ENCODE results near the gene TVP23A. TPM values are rescaled to one million over a fixed set of nuclear protein-coding genes. Genes with fewer than 3 reads are reported as not detected.
"Not testable (repeated sequence)": the region's sequence is repeated elsewhere in the genome, so short reads cannot be mapped to it uniquely, and the experiment has no call there.

Gene TVP23A
- total RNA-seq, 1 experiment from 2014 or later = not detected

DNA sequence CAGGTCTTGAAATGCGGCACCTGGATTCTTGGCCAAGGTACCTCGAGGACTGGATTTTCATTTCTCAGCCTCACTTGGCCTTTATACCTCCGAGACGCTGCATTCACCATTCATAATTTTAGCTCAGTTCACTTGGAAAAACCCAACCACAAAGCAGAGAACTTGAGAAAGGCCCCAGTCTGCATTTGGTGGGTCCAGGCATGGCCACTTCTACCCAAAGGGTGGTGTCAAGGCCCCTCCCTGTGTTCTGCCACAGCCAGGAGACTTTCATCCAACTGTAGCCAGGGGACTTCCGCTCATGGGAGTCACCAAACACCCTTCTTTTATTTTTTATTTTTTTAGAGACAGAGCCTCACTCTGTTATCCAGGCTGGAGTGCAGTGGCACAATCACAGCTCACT lies 14.7 kb upstream of the TVP23A start:
- Histone ChIP-seq H4K20me1 (ENCODE audit: low read length) (no peaks in the 10 kb centered on the region), H3K9me3 (ENCODE audit: low read length) (no peaks in the 10 kb centered on the region), H3K27me3 (ENCODE audit: low read length) (peaks cover 12% of the 10 kb centered on the region), H3K9me2 (replicated peaks; ENCODE audit: low read length) (no peaks in the 10 kb centered on the region), H3K4me1 (ENCODE audit: insufficient read depth, low read length) (peaks cover 10% of the 10 kb centered on the region), H3K27ac (ENCODE audit: low read length) (no peak overlapping the region), H3K79me2 (ENCODE audit: low read length) (no peaks in the 10 kb centered on the region), H3K9ac (ENCODE audit: low read length) (no peak overlapping the region), H3K36me3 (ENCODE audit: low read depth, low read length) (no peaks in the 10 kb centered on the region), H3K4me2 (ENCODE audit: low read length) (no peak overlapping the region), H3K4me3 (ENCODE audit: low read length) (no peak overlapping the region), H3F3A (ENCODE audit: low read length, unreplicated experiment) (no peaks in the 10 kb centered on the region), H2AFZ (ENCODE audit: low read length) (no peak overlapping the region)
- intact Hi-C loops (cut with micrococcal nuclease) = no loop called here
- DNase-seq (no peak), ATAC-seq (no peak)
- BruUV-seq (replicated peaks) = no TSS peak
- TF ChIP-seq EZH2phosphoT487 (IDR thresholded peaks at IDR 0.05; ENCODE audit: borderline replicate concordance, low read length) = no peak
- POLR2A ChIA-PET (ENCODE audit: unreplicated experiment) = no interaction called here
- CTCF ChIA-PET = no interaction called here

DNA sequence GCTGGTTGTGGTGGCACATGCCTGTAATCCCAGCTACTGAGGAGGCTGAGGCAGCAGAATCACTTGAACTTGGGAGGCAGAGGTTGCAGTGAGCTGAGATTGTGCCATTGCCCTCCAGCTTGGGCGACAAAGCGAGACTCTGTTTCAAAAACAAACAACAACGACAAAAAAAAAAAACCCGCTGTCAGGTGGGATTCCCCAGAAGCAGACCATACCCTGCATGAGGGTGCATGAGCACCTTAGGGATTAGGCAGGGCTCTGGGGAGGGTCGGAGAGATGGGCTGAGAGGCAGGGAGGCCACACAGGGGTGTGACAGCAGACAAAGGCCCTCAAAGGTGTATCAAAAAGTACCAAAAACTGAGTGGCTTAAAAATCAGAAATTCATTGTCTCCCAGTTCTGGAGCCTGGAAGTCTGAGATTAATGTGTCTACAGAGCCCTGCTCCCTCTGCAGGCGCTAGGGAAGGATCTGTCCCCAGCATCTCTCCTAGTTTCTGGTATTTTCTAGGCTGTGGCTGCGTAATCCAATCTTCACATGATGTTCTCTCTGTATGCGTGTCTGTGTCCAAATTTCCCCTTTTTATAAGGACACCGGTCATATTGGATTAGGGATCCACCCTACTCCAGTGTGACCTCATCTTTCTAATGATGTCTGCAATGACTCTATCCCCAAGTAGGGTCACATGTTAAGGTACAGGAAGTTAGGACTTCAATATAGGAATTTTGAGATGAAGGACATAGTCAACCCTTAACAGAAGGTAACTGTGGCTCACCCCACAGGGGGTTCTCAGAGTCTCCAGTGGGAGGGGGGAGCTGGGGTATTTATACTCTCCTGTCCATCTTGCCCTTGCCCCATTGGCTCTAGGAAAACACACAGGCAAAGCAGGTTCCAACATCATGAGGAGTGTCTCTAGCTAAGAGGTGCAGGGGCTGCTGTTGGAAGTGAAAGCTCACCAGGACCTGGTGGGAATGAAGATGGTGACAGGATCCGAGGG lies 13.6 kb upstream of the TVP23A start:
- intact Hi-C loops (cut with micrococcal nuclease) = no loop called here
- Histone ChIP-seq H3K27me3 (ENCODE audit: low read length) (peaks cover 2% of the 10 kb centered on the region; the same call in 1 of the 2 replicates), H3K9me2 (replicated peaks; ENCODE audit: low read length) (no peaks in the 10 kb centered on the region), H3K9me3 (ENCODE audit: low read length) (no peaks in the 10 kb centered on the region), H3K9ac (ENCODE audit: low read length) (no peak overlapping the region), H3K4me1 (ENCODE audit: insufficient read depth, low read length) (peaks cover 18% of the 10 kb centered on the region), H3K36me3 (ENCODE audit: low read depth, low read length) (no peaks in the 10 kb centered on the region), H3K4me3 (ENCODE audit: low read length) (no peak overlapping the region), H3F3A (ENCODE audit: low read length, unreplicated experiment) (no peaks in the 10 kb centered on the region), H2AFZ (ENCODE audit: low read length) (no peak overlapping the region), H3K79me2 (ENCODE audit: low read length) (no peaks in the 10 kb centered on the region), H3K4me2 (ENCODE audit: low read length) (no peak overlapping the region), H3K27ac (ENCODE audit: low read length) (no peak overlapping the region), H4K20me1 (ENCODE audit: low read length) (no peaks in the 10 kb centered on the region)
- CTCF ChIA-PET = no interaction called here
- DNase-seq = no peak
- POLR2A ChIA-PET (ENCODE audit: unreplicated experiment) = no interaction called here
- BruUV-seq (replicated peaks) = no TSS peak
- no peak for ATAC-seq
- TF ChIP-seq EZH2 (IDR thresholded peaks at IDR 0.05; ENCODE audit: low read length, unreplicated experiment) (no peak), EZH2phosphoT487 (IDR thresholded peaks at IDR 0.05; ENCODE audit: borderline replicate concordance, low read length) (no peak)
- TF ChIP-seq, protein P1, sequence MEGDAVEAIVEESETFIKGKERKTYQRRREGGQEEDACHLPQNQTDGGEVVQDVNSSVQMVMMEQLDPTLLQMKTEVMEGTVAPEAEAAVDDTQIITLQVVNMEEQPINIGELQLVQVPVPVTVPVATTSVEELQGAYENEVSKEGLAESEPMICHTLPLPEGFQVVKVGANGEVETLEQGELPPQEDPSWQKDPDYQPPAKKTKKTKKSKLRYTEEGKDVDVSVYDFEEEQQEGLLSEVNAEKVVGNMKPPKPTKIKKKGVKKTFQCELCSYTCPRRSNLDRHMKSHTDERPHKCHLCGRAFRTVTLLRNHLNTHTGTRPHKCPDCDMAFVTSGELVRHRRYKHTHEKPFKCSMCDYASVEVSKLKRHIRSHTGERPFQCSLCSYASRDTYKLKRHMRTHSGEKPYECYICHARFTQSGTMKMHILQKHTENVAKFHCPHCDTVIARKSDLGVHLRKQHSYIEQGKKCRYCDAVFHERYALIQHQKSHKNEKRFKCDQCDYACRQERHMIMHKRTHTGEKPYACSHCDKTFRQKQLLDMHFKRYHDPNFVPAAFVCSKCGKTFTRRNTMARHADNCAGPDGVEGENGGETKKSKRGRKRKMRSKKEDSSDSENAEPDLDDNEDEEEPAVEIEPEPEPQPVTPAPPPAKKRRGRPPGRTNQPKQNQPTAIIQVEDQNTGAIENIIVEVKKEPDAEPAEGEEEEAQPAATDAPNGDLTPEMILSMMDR (conservative IDR thresholded peaks at IDR 0.05; ENCODE audit: low read depth, low read length) = no peak

DNA sequence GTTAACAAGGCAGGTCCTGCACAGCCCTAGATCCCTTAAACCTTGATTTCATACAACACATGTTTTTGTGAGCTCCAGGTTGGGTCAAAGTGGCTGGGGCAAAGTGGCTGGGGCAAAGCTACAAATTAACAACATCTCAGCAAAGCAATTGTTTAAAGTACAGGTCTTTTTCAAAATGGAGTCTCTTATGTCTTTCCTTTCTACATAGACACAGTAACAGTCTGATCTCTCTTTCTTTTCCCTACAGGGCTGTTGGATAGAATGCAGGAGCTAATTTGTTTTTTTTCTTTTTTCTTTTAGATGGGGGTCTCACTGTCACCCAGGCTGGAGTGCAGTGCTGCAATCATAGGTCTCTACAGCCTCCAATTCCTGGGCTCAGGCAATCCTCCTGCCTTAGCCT lies 11.6 kb upstream of the TVP23A start:
- H3K9me2 ChIP-seq (replicated peaks; ENCODE audit: low read length); BruUV-seq (replicated peaks); H3K27ac ChIP-seq (ENCODE audit: low read length); H2AFZ ChIP-seq (ENCODE audit: low read length); H3K4me2 ChIP-seq (ENCODE audit: low read length); H4K20me1 ChIP-seq (ENCODE audit: low read length); H3K4me3 ChIP-seq (ENCODE audit: low read length); H3K79me2 ChIP-seq (ENCODE audit: low read length); H3K9me3 ChIP-seq (ENCODE audit: low read length); intact Hi-C loops (cut with micrococcal nuclease); H3K36me3 ChIP-seq (ENCODE audit: low read depth, low read length); H3K27me3 ChIP-seq (ENCODE audit: low read length); H3F3A ChIP-seq (ENCODE audit: low read length, unreplicated experiment); H3K9ac ChIP-seq (ENCODE audit: low read length); CTCF ChIA-PET; DNase-seq; ATAC-seq; POLR2A ChIA-PET (ENCODE audit: unreplicated experiment): not testable (repeated sequence)
- H3K4me1 ChIP-seq (ENCODE audit: insufficient read depth, low read length) = peaks cover 18% of the 10 kb centered on the region

DNA sequence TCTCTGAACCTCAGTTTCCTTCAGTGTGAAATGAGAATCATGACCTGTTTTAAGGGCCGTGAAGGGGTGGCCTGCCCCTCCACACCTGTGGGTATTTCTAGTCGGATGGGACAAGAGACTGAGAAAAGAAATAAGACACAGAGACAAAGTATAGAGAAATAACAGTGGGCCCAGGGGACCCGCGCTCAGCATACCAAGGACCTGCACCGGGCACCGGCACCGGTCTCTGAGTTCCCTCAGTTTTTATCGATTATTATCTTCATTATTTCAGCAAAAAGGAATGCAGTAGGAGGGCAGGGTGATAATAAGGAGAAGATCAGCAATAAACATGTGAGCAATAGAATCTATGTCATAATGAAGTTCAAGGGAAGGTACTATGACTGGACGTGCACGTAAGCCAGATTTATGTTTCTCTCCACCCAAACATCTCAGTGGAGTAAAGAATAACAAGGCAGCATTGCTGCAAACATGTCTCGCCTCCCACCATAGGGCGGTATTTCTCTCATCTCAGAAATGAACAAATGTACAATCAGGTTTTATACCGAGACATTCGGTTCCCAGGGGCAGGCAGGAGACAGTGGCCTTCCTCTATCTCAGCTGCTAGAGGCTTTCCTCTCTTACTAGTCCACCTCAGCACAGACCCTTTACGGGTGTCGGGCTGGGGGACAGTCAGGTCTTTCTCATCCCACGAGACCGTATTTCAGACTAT lies 10.9 kb upstream of the TVP23A start:
- H3K9me2 ChIP-seq (replicated peaks; ENCODE audit: low read length); CTCF ChIA-PET; intact Hi-C loops (cut with micrococcal nuclease); POLR2A ChIA-PET (ENCODE audit: unreplicated experiment); DNase-seq; H3K9me3 ChIP-seq (ENCODE audit: low read length); H3F3A ChIP-seq (ENCODE audit: low read length, unreplicated experiment); H3K9ac ChIP-seq (ENCODE audit: low read length); H3K27me3 ChIP-seq (ENCODE audit: low read length); H3K79me2 ChIP-seq (ENCODE audit: low read length); H4K20me1 ChIP-seq (ENCODE audit: low read length); H3K36me3 ChIP-seq (ENCODE audit: low read depth, low read length); H3K4me3 ChIP-seq (ENCODE audit: low read length); H3K27ac ChIP-seq (ENCODE audit: low read length); BruUV-seq (replicated peaks); ATAC-seq: not testable (repeated sequence)
- peaks cover 18% of the 10 kb centered on the region for H3K4me1 ChIP-seq (ENCODE audit: insufficient read depth, low read length)
- H2AFZ ChIP-seq (ENCODE audit: low read length) = peak overlapping the region; percentile 69; the same call in 1 of the 2 replicates
- peak overlapping the region; percentile 66 for H3K4me2 ChIP-seq (ENCODE audit: low read length)

All from PC-3 (cell line).